ENCODE results near the gene GYPC. TPM values are rescaled to one million over a fixed set of nuclear protein-coding genes. Genes with fewer than 3 reads are reported as not detected.

Gene GYPC
- total and polyA plus RNA-seq, 4 donors, result 8.7 to 419 (median 12.3) TPM

DNA sequence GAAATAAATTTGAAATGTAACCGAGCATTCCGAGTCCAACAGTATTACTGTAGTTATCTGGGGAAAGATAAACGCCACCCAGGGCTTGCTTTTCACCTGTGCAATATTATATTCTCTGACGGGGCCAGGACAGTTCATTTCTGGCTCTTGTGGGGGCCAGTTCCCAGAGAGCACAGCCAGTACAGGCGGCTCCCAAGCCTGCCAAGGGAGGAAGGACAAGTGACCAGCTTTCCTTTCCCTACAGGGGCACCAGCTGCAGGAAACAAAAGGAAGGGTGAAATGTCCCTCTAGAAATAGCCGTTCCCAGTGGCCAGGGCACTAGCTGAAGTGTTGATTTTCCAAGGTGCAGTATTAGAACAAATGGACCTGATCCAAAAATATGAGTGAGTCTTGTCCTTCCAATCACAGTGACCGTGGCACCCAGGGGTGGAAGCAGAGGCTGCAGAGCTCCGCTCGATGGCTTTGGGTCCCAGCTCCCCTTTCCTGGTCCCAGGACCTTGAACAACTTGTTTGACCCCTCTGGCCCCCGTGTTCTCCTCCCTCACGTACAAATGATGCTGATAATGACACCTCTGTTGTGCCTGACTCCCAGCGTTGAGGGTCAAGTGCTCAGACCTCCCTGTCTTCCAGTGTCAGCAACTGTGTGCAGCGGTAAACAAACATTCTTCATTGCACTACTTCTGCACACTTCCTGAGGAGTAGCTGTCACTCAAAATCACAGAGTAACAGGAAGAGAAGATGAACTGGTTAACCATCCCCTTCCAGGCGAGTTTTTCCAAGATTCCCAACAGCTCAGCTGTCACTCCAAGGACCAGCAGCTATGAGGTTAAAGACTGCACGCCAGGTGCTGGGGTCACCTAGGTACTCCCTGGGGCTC is 40.9 kb downstream of the GYPC start:
- DNase-seq (ENCODE audit: low spot score), result no peak
- Histone ChIP-seq H3K36me3 (ENCODE audit: control insufficient read depth in 4 of 4, insufficient read depth in 3 of 4, low read depth in 1 of 4, low read length in 3 of 4) (peaks cover 0 to 6% (median 2%) of the 10 kb centered on the region in 4 donors), H3K9me3 (ENCODE audit: control insufficient read depth in 4 of 4, low read length in 3 of 4) (no peaks in the 10 kb centered on the region), H3K4me3 (ENCODE audit: low read depth in 1 of 3, low read length in 3 of 3) (no peak overlapping the region), H3K27me3 (ENCODE audit: control insufficient read depth in 4 of 4, insufficient read depth in 4 of 4, low read length in 3 of 4) (no peaks in the 10 kb centered on the region), H3K27ac (ENCODE audit: low read depth in 1 of 2, low read length in 2 of 2) (no peak overlapping the region), H3K9ac (ENCODE audit: low read depth in 1 of 2, low read length in 2 of 2) (no peak overlapping the region), H3K4me1 (ENCODE audit: control insufficient read depth in 4 of 4, insufficient read depth in 4 of 4, low read length in 3 of 4) (no peaks in the 10 kb centered on the region)
- no peak for TF ChIP-seq RAD21 (IDR thresholded peaks at IDR 0.05)
- TF ChIP-seq HNF4A (conservative IDR thresholded peaks at IDR 0.05), result no peak
- TF ChIP-seq, protein P1, sequence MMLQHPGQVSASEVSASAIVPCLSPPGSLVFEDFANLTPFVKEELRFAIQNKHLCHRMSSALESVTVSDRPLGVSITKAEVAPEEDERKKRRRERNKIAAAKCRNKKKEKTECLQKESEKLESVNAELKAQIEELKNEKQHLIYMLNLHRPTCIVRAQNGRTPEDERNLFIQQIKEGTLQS (IDR thresholded peaks at IDR 0.05), result no peak
- TF ChIP-seq NR2F2 (IDR thresholded peaks at IDR 0.05), result no peak
- no peak for TF ChIP-seq FOXA1 (IDR thresholded peaks at IDR 0.05)
- no peak for TF ChIP-seq GABPA (IDR thresholded peaks at IDR 0.05 in 1 of 2, conservative IDR thresholded peaks at IDR 0.05 in 1 of 2)
- no peak for TF ChIP-seq YY1 (IDR thresholded peaks at IDR 0.05)
- no peak for TF ChIP-seq SP1 (IDR thresholded peaks at IDR 0.05)
- TF ChIP-seq EGR1 (IDR thresholded peaks at IDR 0.05; ENCODE audit: low read depth in 2 of 2), result no peak
- TF ChIP-seq, protein P2, sequence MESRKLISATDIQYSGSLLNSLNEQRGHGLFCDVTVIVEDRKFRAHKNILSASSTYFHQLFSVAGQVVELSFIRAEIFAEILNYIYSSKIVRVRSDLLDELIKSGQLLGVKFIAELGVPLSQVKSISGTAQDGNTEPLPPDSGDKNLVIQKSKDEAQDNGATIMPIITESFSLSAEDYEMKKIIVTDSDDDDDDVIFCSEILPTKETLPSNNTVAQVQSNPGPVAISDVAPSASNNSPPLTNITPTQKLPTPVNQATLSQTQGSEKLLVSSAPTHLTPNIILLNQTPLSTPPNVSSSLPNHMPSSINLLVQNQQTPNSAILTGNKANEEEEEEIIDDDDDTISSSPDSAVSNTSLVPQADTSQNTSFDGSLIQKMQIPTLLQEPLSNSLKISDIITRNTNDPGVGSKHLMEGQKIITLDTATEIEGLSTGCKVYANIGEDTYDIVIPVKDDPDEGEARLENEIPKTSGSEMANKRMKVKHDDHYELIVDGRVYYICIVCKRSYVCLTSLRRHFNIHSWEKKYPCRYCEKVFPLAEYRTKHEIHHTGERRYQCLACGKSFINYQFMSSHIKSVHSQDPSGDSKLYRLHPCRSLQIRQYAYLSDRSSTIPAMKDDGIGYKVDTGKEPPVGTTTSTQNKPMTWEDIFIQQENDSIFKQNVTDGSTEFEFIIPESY (IDR thresholded peaks at IDR 0.05), result no peak
- no peak for TF ChIP-seq FOXA2 (IDR thresholded peaks at IDR 0.05)
- TF ChIP-seq, protein P3, sequence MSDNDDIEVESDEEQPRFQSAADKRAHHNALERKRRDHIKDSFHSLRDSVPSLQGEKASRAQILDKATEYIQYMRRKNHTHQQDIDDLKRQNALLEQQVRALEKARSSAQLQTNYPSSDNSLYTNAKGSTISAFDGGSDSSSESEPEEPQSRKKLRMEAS (IDR thresholded peaks at IDR 0.05), result no peak
- TF ChIP-seq, protein P4, sequence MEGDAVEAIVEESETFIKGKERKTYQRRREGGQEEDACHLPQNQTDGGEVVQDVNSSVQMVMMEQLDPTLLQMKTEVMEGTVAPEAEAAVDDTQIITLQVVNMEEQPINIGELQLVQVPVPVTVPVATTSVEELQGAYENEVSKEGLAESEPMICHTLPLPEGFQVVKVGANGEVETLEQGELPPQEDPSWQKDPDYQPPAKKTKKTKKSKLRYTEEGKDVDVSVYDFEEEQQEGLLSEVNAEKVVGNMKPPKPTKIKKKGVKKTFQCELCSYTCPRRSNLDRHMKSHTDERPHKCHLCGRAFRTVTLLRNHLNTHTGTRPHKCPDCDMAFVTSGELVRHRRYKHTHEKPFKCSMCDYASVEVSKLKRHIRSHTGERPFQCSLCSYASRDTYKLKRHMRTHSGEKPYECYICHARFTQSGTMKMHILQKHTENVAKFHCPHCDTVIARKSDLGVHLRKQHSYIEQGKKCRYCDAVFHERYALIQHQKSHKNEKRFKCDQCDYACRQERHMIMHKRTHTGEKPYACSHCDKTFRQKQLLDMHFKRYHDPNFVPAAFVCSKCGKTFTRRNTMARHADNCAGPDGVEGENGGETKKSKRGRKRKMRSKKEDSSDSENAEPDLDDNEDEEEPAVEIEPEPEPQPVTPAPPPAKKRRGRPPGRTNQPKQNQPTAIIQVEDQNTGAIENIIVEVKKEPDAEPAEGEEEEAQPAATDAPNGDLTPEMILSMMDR (IDR thresholded peaks at IDR 0.05; ENCODE audit: low read depth, low read length, missing input control), result no peak
- 74% methylated on average over 15 of the region's 15 CpGs for WGBS

DNA sequence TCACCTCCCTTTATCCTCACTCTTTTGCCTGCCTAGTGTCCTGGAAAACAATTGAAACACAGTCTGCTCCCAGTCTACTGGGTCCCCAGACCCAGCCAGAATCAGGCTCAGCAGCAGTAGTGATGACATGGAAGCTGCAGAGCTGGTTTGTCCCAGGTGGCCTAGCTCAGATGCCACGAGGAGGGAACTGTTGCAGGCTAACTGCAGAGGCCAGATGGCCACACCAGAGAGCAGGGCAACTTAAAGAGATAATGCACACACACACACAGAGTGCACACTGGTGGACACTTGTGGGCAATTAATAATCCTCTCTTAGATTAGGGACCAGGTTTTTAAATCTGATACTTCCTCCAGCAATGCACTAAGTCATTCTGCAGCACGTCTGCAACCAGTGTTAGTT is 42.4 kb downstream of the GYPC start:
- no peaks in the 10 kb centered on the region for H3K27me3 ChIP-seq (ENCODE audit: control insufficient read depth in 4 of 4, insufficient read depth in 4 of 4, low read length in 3 of 4)
- H3K9me3 ChIP-seq (ENCODE audit: control insufficient read depth in 4 of 4, low read length in 3 of 4), result no peaks in the 10 kb centered on the region
- no peak overlapping the region for H3K4me3 ChIP-seq (ENCODE audit: low read depth in 1 of 3, low read length in 3 of 3)
- no peaks in the 10 kb centered on the region for H3K4me1 ChIP-seq (ENCODE audit: control insufficient read depth in 4 of 4, insufficient read depth in 4 of 4, low read length in 3 of 4)
- 55% methylated on average over 2 of the region's 2 CpGs for WGBS
- H3K27ac ChIP-seq (ENCODE audit: low read depth in 1 of 2, low read length in 2 of 2), result no peak overlapping the region
- H3K36me3 ChIP-seq (ENCODE audit: control insufficient read depth in 4 of 4, insufficient read depth in 3 of 4, low read depth in 1 of 4, low read length in 3 of 4), result peaks cover 0 to 6% (median 2%) of the 10 kb centered on the region in 4 donors
- TF ChIP-seq FOXA1 (IDR thresholded peaks at IDR 0.05) (no peak), FOXA2 (IDR thresholded peaks at IDR 0.05) (no peak), HNF4A (conservative IDR thresholded peaks at IDR 0.05) (no peak), NR2F2 (IDR thresholded peaks at IDR 0.05) (no peak), GABPA (IDR thresholded peaks at IDR 0.05 in 1 of 2, conservative IDR thresholded peaks at IDR 0.05 in 1 of 2) (no peak), TAF1 (conservative IDR thresholded peaks at IDR 0.05) (no peak), RAD21 (IDR thresholded peaks at IDR 0.05) (no peak)
- TF ChIP-seq, protein P3 (IDR thresholded peaks at IDR 0.05), result no peak
- TF ChIP-seq, protein P1 (IDR thresholded peaks at IDR 0.05), result no peak
- TF ChIP-seq, protein P4 (IDR thresholded peaks at IDR 0.05; ENCODE audit: low read depth, low read length, missing input control), result no peak
- no peak overlapping the region for H3K9ac ChIP-seq (ENCODE audit: low read depth in 1 of 2, low read length in 2 of 2)
- no peak for DNase-seq (ENCODE audit: low spot score)

Data from liver (tissue), 9 donors.